ENCODE measurements around the gene CCHCR1.

Gene CCHCR1

DNA sequence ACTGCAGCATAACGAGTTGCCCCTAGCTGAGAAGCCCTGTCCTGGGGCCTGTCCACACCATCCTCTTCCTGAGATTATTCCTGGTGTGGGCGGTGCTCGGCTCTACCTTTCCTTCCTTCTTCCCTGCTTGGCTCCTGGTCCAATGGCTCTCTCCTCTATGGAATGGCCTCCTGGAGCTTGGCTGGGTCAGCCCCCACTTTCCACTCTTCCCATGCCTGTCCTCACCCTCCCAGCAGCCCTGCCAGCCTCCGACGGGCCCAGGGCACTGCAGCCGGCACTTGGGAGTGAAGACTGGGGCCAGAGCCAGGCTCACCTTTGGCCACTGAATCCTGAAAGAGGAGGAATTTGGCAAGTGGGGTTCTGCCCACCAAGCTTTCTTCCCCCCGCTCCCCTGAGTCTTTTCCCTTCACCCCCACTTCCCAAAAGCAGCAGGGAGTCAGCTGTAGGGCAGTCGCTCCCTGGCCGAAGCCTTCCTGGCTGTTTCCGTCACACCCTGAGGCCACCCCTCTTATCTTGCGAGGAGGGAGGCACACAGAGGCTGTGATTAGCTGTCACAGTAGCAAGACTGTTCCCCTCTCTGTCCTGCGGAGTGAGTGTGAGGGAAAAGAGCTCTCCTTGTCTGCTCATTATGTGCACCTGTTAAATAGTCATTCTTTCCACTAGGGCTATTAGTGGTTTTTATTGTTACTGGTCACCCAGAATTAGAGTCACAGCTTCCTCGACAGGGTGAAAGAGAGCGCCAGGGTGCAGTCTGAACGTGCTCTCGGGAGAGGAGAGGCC, 31.0 kb downstream of the CCHCR1 start:
- DNase-seq = no peak

DNA sequence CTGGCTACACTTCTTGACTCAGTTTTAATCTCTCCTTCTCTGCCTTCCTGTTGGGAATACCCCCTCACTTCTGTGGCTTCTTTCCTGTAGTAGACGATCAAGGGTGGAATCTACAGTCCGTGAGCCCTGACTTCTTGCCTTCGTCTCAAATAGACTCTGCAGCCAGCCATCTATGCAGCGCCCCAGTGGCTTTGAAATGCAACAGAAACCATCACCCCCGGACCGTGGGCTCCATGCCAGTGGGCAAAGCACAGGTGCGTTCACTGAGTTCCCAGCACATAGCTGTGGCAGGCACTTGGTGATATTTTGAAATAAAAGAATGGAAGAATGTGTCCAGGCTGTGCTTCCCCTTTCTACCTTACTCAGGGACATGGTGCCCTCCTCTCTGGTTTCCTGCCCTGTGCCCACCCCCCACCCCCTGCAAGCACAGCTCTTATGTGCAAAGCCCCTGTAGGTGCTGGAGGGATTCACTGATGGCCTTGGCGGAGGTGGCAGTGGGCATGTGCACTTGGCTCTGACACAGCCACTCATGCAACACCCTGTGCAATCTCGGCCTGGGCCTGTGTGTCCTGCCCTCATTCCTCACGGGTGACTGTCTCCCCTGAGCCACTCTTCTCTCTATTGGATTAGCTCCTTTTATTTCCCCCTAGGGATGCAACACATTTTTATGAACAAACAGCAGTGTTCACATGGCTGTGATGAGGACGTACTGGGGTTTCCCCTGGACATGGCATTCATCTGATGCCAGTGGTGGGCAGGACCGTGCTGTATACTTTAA, 31.8 kb downstream of the CCHCR1 start:
- no peak for DNase-seq

DNA sequence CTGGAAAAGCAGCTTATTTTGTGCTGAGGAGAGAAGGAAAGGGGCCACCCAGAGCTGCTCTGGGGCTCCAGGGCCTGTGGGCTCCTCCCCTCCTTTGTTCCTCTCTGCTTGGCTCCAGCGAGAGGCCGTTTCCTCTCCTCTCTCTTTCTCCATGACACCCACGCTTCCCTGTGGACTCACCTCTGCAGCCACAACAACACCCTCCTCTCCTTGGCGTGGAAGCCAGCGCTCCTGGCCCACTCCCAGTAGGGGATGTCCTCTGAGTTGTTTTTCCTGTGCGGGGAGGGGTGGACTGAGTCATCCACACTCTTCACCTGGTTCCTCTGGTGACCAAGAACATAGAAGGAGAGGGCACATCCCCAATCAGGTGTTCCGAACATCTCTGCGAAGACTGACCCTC, 32.4 kb downstream of the CCHCR1 start:
- no peak for DNase-seq

DNA sequence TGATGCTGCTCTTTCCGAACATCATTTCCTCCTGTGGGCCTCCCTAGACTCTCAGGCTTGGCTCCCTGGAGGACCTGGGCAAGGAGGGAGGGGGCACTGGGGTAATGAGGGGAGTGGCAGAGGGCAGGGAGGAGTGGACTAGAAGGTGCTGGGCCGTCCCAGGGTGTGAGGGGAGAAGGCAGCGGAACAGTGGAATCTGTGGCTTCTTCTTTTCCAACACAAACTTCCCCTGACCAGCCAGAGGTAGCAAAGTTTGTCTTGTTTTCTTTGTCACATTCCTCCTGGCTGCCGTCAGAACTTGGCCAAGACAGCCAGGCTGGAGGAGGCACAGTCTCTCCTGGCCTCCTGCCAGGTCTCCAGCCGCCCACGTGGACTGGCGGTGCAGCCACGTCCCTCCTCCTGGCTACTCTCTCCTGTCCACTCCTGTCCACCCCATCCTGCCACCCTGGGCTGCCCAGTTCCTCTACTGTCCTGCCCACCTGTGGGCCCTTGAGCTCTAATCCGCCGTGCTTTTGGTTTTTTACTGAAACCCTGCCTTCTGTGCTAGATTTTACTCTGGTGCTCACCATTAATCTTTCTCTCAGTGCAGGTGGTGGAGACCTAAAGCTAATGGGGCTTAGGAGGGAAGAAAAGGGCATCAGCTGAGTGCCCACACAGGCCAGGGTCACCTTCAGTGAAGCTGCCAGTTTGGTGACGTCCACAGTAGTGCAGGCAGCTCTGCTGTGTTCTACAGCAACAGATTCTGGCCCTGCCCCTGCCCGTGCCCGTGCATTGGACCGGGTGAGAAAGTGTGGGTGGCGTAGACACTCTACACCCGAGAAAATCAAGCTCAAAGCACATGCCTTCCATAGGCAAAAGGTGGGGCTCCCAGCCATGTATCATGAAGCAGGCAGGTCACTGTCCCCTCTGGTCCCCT, 34.6 kb downstream of the CCHCR1 start:
- no peak for DNase-seq

DNA sequence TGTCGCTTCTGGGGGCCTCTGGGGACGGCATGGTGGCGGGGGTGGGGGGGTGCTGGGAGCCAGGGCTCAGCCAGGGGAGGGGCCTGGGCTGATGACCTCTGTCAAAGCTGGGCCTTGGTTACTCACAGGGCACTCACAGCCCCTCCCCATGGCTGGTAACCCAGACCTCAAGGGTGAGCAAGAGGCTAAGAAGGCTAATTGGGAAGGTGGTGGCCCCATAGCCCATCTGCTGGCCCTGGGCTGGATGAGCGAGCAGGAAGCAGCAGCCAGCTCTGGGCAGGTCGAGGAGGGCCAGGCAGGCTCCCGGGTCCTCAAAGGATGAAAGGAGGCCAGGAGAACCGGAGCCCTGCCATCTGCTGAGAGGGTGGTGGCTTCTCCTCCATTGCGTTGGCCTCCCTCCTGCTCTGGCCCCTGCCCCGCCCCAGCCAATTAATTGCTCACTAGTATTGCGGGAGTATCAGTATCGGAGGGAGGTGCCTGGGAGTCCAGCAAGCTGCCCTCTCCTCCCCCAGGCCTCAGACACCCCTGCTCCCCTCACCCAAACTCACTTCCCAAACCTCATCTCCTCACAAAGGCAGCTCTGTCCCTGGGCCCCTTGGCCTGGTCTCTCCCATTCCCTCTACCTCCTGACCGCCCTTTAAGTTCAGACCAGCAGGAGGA, 36.3 kb downstream of the CCHCR1 start:
- no peak for DNase-seq

DNA sequence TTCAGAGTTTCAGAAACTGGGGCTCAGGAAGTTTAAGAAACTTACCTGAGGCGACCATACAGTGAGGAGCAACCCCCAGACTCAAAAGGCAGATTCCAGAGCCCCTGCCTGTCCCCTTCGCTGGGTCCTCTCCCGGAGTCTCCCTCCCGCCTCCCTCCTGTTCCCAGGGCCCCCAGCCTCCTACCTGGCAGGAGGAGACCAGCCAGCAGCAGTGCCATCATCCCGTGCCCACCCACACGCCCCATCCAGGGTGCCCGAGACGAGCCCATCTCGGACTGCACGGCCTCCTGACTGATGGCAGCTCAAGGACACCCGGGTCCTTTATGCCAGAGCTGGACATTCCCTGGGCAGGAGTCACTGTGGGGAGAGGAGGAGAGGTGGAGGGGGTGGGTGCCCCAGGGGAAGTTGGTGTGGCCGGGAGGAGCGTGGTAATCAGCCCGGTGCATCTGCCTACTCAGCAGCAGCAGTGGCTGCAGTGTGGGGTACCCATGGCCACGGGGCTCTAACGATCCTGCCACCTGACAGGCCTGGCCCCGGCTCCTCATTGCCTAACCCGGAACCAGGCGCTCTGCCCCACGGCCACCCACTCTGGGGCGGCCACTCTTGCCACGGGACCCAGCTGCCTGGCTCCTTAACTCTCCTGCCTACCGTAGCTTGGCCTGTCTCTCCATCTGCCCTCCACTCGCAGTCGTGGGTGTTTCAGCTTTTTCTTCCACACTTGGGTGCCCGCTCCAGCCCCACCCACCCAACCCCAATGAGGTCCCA, 37.3 kb downstream of the CCHCR1 start, which contains the start of gene CDSN:
TSS of gene CDSN (minus strand) at position 296 of the 765 bp plus-strand sequence. CDS start at position 269, 27 bp downstream.
- DNase-seq = no peak

DNA sequence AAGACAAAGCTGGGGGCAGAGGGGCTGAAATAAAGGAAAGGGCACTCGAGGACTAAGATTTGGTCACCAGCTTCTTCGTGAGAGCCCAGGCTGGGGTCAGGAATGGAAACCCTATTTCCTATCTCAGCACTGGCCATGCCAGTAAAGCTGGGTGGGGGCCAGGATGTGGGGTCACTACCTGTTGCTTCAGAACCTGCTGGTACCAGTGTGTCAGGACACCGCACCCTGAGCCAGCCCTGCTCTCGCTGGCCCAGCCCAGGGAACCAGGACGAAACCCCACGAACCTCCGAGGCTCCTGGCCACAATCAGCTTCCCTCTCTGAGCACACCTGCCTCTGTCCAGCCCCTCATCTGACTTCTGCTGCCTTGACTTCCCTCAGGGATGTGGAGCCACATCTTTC, 39.4 kb downstream of the CCHCR1 start:
- DNase-seq = no peak

DNA sequence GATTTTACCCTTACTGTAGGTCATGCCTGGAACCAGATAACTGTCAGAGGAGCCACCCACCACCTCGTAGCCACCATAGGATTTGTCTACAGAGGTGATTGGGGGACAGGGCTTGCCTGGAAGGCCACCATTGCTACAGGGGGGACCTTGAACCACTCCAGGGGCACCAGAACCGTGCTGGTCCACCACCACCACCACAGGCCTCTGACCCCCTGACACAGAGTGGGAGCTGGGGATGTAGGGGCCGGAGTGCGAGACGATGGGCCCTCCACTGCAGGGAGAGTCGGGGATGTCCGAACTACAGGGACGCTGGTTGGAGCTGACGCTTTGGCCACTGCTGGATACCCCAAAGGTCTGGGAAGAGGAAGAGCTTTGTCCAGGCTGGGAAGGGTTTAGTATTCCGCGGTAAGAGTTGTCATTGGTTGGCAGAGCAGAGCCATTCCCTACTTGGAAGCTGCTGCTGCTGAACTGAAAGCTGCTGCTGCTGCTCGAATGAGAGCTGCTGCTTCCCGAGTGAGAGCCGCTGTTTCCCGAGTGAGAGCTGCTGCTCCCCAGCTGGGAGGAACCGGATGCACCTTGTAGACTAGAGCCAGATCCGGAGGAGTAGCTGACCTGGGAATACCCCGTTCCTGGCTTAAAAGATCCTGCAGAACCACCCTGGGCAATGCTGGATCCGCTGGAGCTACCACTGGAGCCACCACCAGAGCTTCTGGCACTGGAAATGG, 40.8 kb downstream of the CCHCR1 start:
- DNase-seq = no peak

DNA sequence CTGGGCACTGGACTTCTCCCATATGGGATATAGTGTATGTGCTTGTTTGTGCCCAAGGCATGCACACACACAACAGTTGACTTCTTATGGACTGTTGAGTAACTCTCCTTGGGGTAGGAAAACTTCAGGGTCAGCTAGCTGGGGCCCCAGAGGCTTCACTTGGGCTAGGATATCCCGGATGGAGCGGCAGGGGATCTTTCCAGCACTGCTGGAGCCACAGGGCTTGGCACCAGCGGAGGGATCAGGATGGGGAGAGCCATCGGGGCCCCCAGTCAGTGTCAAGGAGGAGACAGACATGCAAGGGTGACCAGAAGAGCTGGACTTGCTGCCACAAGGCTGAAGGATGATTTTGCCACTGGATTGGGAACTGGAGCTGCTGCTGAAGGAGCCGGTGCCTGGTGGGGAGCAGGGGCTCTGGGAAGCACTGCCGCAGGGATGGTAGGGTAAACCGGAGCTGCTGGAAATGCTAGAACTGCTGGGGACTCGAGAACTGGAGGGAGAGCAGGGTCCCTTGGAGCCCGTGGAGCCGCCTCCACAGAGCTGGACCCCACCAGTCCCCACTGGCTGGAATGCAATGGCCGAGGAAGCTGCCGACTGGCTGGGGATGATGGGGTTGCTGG, 41.6 kb downstream of the CCHCR1 start:
- no peak for DNase-seq

DNA sequence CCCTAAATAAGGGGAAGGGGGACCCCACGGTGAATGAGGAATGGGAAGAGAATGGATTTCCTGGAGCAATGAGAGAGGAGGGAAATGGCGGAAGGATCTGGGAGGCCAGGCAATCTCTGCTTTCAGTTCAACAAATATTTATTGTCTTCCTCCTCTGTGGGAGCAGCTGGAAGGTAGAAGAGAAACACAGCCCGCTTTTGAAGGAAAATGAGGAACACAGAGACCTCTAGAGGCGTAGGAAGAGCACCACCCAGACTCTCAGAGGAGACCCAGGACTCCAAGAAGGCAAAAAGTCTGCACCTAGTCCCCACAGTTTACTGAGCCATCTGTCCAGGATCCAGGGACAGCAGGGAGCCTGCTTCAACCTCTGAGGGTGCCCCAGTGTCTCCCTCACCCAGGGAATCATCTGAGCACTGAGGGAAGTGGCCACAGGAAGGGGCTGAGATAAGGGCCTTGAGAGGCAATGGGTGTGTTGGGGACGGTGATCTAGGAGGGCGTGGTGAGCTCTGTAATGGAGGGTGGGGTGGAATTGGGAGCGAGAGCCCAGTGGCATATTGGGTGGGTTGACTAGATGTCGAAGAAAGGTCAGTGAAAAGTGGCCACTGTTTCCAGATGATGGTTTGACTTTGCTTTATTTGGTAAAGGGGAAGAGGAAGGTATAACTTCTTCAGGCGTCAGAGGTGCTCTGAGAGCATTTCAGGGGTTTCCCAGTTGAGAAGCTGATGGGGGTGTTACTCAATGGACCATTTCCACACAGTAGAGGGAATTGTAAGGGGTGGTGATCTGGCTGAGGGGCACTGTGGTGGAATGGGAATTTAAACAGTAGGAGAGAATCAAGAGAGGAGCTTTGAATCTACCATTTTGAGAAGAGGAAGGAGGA, 42.4 kb downstream of the CCHCR1 start:
- DNase-seq = no peak

DNA sequence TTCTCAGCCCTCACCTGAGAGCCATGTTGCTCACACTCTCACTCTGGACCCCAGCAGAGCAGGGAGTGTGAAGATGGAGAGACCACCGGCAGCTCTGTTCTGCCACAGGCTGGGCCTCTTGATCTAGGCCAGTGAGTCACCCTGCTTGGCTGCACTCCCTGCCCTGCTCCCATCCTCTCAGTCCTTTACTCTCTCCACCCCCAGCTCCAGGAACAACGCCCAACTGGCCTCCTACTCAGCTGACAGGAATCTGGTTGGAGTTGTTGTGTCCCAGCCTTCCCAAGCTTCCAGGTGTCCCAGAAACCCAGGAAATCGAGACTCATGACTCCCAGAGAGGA, 43.1 kb downstream of the CCHCR1 start, which contains the start of gene PSORS1C1:
TSS of gene PSORS1C1 (plus strand) at position 260 of the 338 bp plus-strand sequence. CDS start 14,833 bp downstream, outside the sequence.
- no peak for DNase-seq

DNA sequence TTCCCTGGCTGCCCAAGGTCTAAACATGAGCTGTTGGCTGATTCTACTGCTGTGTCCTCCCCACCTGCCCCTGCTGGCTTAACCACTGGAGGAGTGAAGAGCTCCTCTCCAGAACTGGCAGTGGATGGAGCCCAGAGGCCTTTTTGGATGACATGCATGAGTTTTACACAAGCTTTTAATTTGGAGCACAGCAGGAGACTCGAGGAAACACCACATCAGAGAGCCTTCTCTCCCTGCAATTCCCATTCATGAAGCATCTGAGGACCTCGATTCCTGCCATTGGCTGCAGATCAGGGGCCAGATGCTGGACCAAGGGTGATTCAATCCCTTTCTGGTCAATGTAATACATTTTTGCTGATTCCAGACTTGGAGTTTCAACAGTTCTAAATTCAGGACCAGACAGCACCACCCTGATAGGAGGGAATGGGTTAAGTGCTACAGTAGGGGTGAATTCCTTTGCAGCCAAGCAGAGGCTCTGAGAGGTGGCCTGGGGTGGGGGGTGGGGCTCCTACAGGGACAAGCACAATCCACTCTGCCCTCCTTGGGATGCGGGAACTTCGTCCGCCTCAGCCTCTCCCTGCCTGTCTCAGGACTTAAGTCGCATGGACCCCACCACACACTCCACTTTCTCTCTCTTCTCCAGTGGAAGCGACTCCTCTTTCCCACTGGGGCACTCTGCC, 43.6 kb downstream of the CCHCR1 start:
- no peak for DNase-seq

DNA sequence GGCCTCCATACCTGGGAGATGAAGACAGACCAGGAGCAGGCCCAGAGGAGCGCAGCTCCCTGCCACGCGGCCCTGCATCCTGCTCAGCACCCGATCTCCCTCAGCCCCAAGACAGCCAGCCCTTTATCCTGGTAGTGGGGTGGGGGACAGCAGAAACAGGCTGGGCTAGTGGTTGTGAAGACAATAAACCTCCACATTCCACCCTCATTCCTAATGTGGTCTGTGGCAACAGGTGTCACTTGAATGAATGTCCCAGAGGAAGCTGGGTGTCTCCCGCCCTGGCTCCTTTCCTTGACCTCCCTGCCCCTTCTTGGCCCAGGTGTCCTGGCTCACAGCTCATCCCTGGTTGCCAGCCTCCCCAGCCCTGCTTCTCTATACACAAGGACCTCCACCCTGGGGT, 45.1 kb downstream of the CCHCR1 start, which contains the start of gene C6orf15:
TSS of gene C6orf15 (minus strand) at position 98 of the 400 bp plus-strand sequence. CDS start at position 78, 20 bp downstream.
- DNase-seq = no peak

DNA sequence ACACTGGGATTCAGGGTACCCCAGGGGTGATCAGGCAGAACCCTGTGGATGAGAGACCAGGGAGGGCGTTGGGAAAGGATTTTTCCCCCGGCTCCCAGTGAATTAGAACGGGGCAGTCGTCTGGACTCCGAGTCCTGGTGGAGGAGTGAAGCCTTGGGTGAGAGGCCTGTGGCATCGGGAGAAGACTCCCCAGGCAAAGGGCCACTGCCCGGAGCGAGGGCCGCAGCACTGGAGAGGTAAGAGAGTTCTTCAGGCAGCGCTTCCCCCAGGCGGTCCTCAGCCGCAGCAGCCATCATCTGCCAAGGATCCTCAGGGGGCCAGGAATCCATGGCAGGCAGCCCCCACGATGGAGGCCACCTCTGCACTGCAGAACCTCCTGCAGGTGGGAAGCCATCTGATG, 45.9 kb downstream of the CCHCR1 start:
- DNase-seq = no peak

DNA sequence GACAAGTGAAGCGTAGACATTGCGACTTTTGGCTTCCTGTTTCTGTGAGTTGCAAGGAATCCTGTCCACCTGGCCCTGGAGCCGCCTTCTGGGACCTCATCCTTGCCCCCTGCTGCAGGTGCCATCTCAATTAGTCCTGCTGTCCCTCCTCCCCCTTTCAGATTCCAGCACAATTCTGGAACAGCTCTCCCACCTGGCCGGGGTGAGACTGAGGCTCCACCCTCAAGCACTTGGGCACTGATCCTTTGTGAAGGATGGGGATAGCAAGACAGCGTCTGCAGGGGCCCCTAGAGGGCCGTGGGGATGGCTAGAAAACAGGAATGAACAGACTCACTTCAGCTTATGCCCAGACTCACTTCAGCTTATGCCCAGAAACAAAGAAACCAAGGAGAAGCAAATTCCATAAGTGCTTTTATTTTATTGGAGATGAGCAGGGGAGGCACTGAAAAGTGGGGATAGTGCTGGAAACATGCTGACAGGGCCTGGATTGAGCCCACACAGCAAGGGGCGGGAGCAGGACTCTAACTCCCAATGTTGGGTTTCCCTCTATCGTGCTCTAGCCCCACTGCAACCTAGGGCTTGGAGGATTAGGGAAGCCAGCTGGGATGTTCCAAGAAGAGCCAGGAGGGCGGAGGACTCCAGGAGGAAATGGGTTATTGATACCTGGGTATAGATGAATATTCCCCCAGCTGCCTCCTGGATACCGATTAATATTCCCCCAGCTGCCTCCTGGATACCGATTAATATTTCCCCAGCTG, 46.6 kb downstream of the CCHCR1 start:
- no peak for DNase-seq

DNA sequence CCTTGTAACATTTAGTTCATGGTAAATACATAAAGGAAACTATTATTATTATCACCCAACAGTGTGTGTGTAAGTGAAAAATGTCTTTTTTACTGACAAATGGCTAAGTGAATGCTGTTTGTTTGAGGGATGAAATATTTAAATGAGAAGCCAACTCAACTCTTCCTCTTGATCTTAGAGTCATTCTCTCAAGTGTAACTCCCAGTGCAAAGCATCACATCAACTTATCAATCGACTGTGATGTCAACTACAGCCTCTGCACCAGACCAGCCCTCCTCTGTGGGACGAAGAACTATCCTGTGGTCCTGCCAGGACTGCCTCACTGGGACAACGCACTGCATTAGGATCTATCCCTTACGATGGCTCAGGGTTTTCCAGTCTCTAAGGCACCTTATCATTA, 50.5 kb downstream of the CCHCR1 start:
- no peak for DNase-seq

DNA sequence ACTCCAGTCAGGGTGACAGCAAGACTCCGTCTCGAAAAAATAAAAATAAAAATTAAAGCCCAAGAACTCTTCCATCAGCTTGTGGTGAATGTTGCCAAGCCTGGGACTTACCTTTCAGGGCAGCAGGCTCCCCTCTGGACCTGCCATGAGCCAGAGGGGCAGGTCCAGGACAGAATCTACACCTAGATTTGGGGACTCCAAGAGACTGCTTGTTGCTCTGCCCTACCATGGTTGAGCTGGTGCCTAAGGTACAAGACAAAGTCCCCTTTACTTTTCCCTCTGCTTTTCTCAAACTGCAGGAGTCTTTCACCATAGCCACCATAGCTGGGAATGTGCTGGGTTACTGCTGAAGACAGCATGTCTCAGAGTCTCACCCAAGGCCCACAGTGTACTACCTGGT, 54.5 kb downstream of the CCHCR1 start:
- DNase-seq = no peak

DNA sequence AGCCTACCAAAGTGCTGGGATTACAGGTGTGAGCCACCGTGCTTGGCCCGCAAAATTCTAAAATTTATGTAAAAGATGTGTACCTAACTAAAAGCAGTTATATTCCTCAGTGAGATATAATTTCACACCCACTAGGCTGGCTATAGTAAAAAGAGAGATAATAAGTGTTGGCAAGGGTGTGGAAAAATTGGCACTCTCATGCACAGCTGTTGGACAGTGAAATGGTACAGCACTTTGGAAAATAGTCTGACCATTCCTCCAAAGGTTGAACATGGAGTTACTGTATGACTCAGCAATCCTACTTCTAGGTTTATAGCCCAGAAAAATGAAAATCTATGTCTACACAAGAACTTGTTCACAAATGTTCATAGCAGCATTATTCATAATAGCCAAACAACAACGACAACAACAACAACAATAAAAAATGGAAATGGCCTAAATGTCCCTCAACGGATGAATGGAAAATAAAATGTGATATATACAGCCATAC, 59.1 kb downstream of the CCHCR1 start:
- DNase-seq = no peak

All from NCI-H2029 treated with DMSO at 0.1 percent for 48 hours (cell line).